ENCODE results near the gene KSR1. TPM values are rescaled to one million over a fixed set of nuclear protein-coding genes. Genes with fewer than 3 reads are reported as not detected.

The KSR1 gene
- total and polyA plus RNA-seq, 2 of the 8 experiments (the other 6 are each of a cell fraction or from before 2014, with no cell fraction given), result 14.1 to 34.7 TPM

GRCh38 chr17:27540318-27541101 lies 84.3 kb downstream of the KSR1 start:
- peaks cover 0 to 7% (median under 1%) of the 10 kb centered on the region in 4 experiments; a peak in 5 of 7 replicates for H3K4me1 ChIP-seq (replicated peaks in 1 of 4; ENCODE audit: control insufficient read depth in 3 of 4, insufficient read depth in 4 of 4, low read length in 3 of 4)
- H3K14ac ChIP-seq (ENCODE audit: insufficient read length), result no peak overlapping the region
- H3K9me3 ChIP-seq (ENCODE audit: insufficient read depth in 2 of 2, low read depth in 1 of 2, low read length in 1 of 2), result no peaks in the 10 kb centered on the region
- ChIA-PET CTCF (ENCODE audit: partially characterized antibody) (interaction anchor here (0.9 to 1.8 kb wide), 9 partner anchors 9 to 159 kb away, joined by 3 to 4 read pairs (median 3); no protein-coding TSS in a partner anchor), POLR2A (ENCODE audit: partially characterized antibody) (no interaction called here)
- no peak for DNase-seq (ENCODE audit: low read depth in 1 of 2, low spot score in 2 of 2)
- no peak overlapping the region for H2BK12ac ChIP-seq (ENCODE audit: low read depth, low read length)
- WGBS, 2 experiments (ENCODE audit: extremely low coverage in 1 of 2, insufficient coverage in 1 of 2, insufficient read length in 1 of 2, insufficient replicate concordance in 2 of 2, low coverage in 1 of 2, low lambda C conversion rate in 2 of 2, missing lambda C conversion rate in 1 of 2), result 88% methylated on average over 16 of the region's 16 CpGs; no CpG with 5 or more reads in 1 of the 2 experiments
- FAIRE-seq, result no peak
- H2BK120ac ChIP-seq (replicated peaks; ENCODE audit: low read depth, low read length), result no peak overlapping the region
- H2AFZ ChIP-seq (ENCODE audit: low read length), result no peak overlapping the region
- H3K36me3 ChIP-seq (ENCODE audit: control insufficient read depth in 2 of 4, insufficient read depth in 4 of 4, low read length in 3 of 4), result no peaks in the 10 kb centered on the region
- no peak overlapping the region for H3K4me3 ChIP-seq (ENCODE audit: extremely low read depth in 1 of 4, insufficient read depth in 2 of 4, low read depth in 3 of 4, low read length in 4 of 4)
- H3K79me2 ChIP-seq (ENCODE audit: control insufficient read depth in 1 of 2, insufficient read depth in 2 of 2, low read length in 2 of 2), result peaks cover 0 to 80% of the 10 kb centered on the region in 2 experiments; a peak in 2 of 4 replicates
- H3K18ac ChIP-seq (ENCODE audit: extremely low read depth, low read length), result 0 out of 2 replicates have a peak overlapping the region, but pooled peaks have one; percentile 19
- H3K23ac ChIP-seq (ENCODE audit: insufficient read length), result no peak overlapping the region
- peaks cover 4 to 7% of the 10 kb centered on the region in 2 experiments for H4K20me1 ChIP-seq (replicated peaks in 1 of 2; ENCODE audit: control insufficient read depth in 1 of 2, insufficient read depth in 2 of 2, low read length in 2 of 2)
- no peak overlapping the region for H4K5ac ChIP-seq (ENCODE audit: insufficient read length, low read depth, low read length)
- H3K23me2 ChIP-seq (ENCODE audit: low read depth, low read length), result no peaks in the 10 kb centered on the region
- TF ChIP-seq RXRA (IDR thresholded peaks at IDR 0.05; ENCODE audit: insufficient read depth, low read depth, low read length), result no peak
- no peak for TF ChIP-seq TAF7 (optimal IDR thresholded peaks at IDR 0.05; ENCODE audit: borderline replicate concordance, low read depth, low read length)
- TF ChIP-seq CHD2 (IDR thresholded peaks at IDR 0.05; ENCODE audit: low read length), result no peak
- TF ChIP-seq CEBPB (IDR thresholded peaks at IDR 0.05; ENCODE audit: low read depth, low read length), result peak; percentile 77
- TF ChIP-seq EGR1 (IDR thresholded peaks at IDR 0.05; ENCODE audit: borderline replicate concordance, low read depth, low read length), result no peak
- TF ChIP-seq MAFK (IDR thresholded peaks at IDR 0.05; ENCODE audit: low read depth, low read length), result no peak
- H3K4ac ChIP-seq (replicated peaks; ENCODE audit: insufficient read length, low read depth, low read length), result no peak overlapping the region
- H3K27me3 ChIP-seq (replicated peaks in 1 of 4; ENCODE audit: control insufficient read depth in 3 of 4, extremely low read depth in 1 of 4, insufficient read depth in 3 of 4, low read length in 3 of 4), result no peaks in the 10 kb centered on the region
- no peak overlapping the region for H2BK15ac ChIP-seq (ENCODE audit: low read length)
- H4K8ac ChIP-seq (ENCODE audit: extremely low read depth, insufficient read depth, low read length), result no peak overlapping the region
- H3K27ac ChIP-seq (ENCODE audit: low read depth, low read length), result no peak overlapping the region
- no peak overlapping the region for H4K91ac ChIP-seq (replicated peaks; ENCODE audit: insufficient read length, low read length)
- H3K56ac ChIP-seq (replicated peaks; ENCODE audit: insufficient read length, low read depth, low read length), result no peak overlapping the region
- no peak overlapping the region for H3K4me2 ChIP-seq (ENCODE audit: insufficient read depth in 1 of 2, low read depth in 2 of 2, low read length in 2 of 2)
- H2BK20ac ChIP-seq (ENCODE audit: low read length), result no peak overlapping the region
- no peak overlapping the region for H2AK5ac ChIP-seq (ENCODE audit: low read depth, low read length)
- H3K79me1 ChIP-seq (ENCODE audit: low read depth, low read length), result peaks cover 18% of the 10 kb centered on the region; the same call in 1 of the 2 replicates
- H2BK5ac ChIP-seq (ENCODE audit: low read depth, low read length), result 0 out of 2 replicates have a peak overlapping the region, but pooled peaks have one; percentile 21
- no peak overlapping the region for H3K9ac ChIP-seq (replicated peaks in 1 of 4; ENCODE audit: extremely low read depth in 1 of 4, low read depth in 3 of 4, low read length in 3 of 4)

Data from H1 (cell line).